ENCODE results near the gene ISX. TPM values are rescaled to one million over a fixed set of nuclear protein-coding genes. Genes with fewer than 3 reads are reported as not detected.

Gene ISX
- total and polyA plus RNA-seq, 2 donors (not counting 1 experiment from before 2014, with no cell fraction given) = not detected

- Mint-ChIP-seq H3K9me3 (ENCODE audit: insufficient read depth) (no peaks in the 10 kb centered on the region), H3K27me3 (peaks cover 39% of the 10 kb centered on the region), H3K27ac (no peak overlapping the region), H3K4me1 (peaks cover 6% of the 10 kb centered on the region), H3K4me3 (no peak overlapping the region)
- WGBS (ENCODE audit: insufficient coverage) = 82% methylated on average over 2 of the region's 3 CpGs
- POLR2A ChIA-PET = no interaction called here
- H3K9ac ChIP-seq (ENCODE audit: low read length) = no peak overlapping the region
- no peaks in the 10 kb centered on the region for H3K4me1 ChIP-seq (ENCODE audit: control insufficient read depth in 2 of 2, insufficient read depth in 2 of 2, low read length in 2 of 2)
- TF ChIP-seq CTCF (IDR thresholded peaks at IDR 0.05) = no peak
- TF ChIP-seq EZH2 (IDR thresholded peaks at IDR 0.05; ENCODE audit: borderline replicate concordance, insufficient read depth, low read depth, low read length, poor library complexity, severe bottlenecking) = no peak
- no peak for DNase-seq
- H3K4me3 ChIP-seq (ENCODE audit: control extremely low read depth in 1 of 5, extremely low read depth in 1 of 5, insufficient read depth in 1 of 5, low read depth in 2 of 5, low read length in 4 of 5) = no peak overlapping the region
- H3K36me3 ChIP-seq (replicated peaks in 1 of 2; ENCODE audit: control extremely low read depth in 1 of 2, control insufficient read depth in 1 of 2, extremely low read depth in 1 of 2, insufficient read depth in 2 of 2, low read length in 1 of 2) = no peaks in the 10 kb centered on the region
- no peak for ATAC-seq (ENCODE audit: low read depth)
- intact Hi-C loops (cut with micrococcal nuclease) = no loop called here
- no peak overlapping the region for H3K27ac ChIP-seq (ENCODE audit: low read length in 2 of 2)
- no peaks in the 10 kb centered on the region for H4K20me1 ChIP-seq (ENCODE audit: control insufficient read depth, insufficient read depth, low read length, poor library complexity, severe bottlenecking)
- H3K27me3 ChIP-seq (replicated peaks in 1 of 4; ENCODE audit: control extremely low read depth in 1 of 4, control insufficient read depth in 3 of 4, insufficient read depth in 4 of 4, low read length in 3 of 4) = peaks cover 0 to 3% (median 0%) of the 10 kb centered on the region in 4 experiments
- no peak overlapping the region for H3K4me2 ChIP-seq (replicated peaks; ENCODE audit: low read depth, low read length, poor library complexity, severe bottlenecking)
- H2AFZ ChIP-seq (ENCODE audit: insufficient read depth, low read depth, low read length, poor library complexity, severe bottlenecking) = no peak overlapping the region
- CTCF ChIA-PET = no interaction called here
- H3K79me2 ChIP-seq (ENCODE audit: control insufficient read depth, insufficient read depth, low read length) = no peaks in the 10 kb centered on the region
- H3K9me3 ChIP-seq (ENCODE audit: control extremely low read depth in 1 of 3, control insufficient read depth in 2 of 3, insufficient read depth in 1 of 3, low read length in 2 of 3) = no peaks in the 10 kb centered on the region
Observed at GRCh38 chr22:35124691-35125219, 58.8 kb downstream of the ISX start.

GRCh38 chr22:35126993-35127392, 61.0 kb downstream of the ISX start:
- POLR2A ChIA-PET = no interaction called here
- H3K4me1 ChIP-seq (ENCODE audit: control insufficient read depth in 2 of 2, insufficient read depth in 2 of 2, low read length in 2 of 2) = no peaks in the 10 kb centered on the region
- H3K4me1 Mint-ChIP-seq = peaks cover 6% of the 10 kb centered on the region
- no peak overlapping the region for H3K9ac ChIP-seq (ENCODE audit: low read length)
- intact Hi-C loops (cut with micrococcal nuclease) = no loop called here
- H2AFZ ChIP-seq (ENCODE audit: insufficient read depth, low read depth, low read length, poor library complexity, severe bottlenecking) = no peak overlapping the region
- no peak overlapping the region for H3K27ac Mint-ChIP-seq
- no peaks in the 10 kb centered on the region for H3K36me3 ChIP-seq (replicated peaks in 1 of 2; ENCODE audit: control extremely low read depth in 1 of 2, control insufficient read depth in 1 of 2, extremely low read depth in 1 of 2, insufficient read depth in 2 of 2, low read length in 1 of 2)
- peaks cover 0 to 3% (median 0%) of the 10 kb centered on the region in 4 experiments for H3K27me3 ChIP-seq (replicated peaks in 1 of 4; ENCODE audit: control extremely low read depth in 1 of 4, control insufficient read depth in 3 of 4, insufficient read depth in 4 of 4, low read length in 3 of 4)
- no CpG with 5 or more reads among the region's 8 CpGs for WGBS (ENCODE audit: insufficient coverage)
- CTCF ChIA-PET = no interaction called here
- H3K9me3 Mint-ChIP-seq (ENCODE audit: insufficient read depth) = no peaks in the 10 kb centered on the region
- no peak overlapping the region for H3K27ac ChIP-seq (ENCODE audit: low read length in 2 of 2)
- H3K79me2 ChIP-seq (ENCODE audit: control insufficient read depth, insufficient read depth, low read length) = no peaks in the 10 kb centered on the region
- no peak for DNase-seq
- TF ChIP-seq EZH2 (IDR thresholded peaks at IDR 0.05; ENCODE audit: borderline replicate concordance, insufficient read depth, low read depth, low read length, poor library complexity, severe bottlenecking) (no peak), CTCF (IDR thresholded peaks at IDR 0.05) (no peak)
- H4K20me1 ChIP-seq (ENCODE audit: control insufficient read depth, insufficient read depth, low read length, poor library complexity, severe bottlenecking) = no peaks in the 10 kb centered on the region
- H3K9me3 ChIP-seq (ENCODE audit: control extremely low read depth in 1 of 3, control insufficient read depth in 2 of 3, insufficient read depth in 1 of 3, low read length in 2 of 3) = no peaks in the 10 kb centered on the region
- H3K27me3 Mint-ChIP-seq = peaks cover 51% of the 10 kb centered on the region
- H3K4me3 ChIP-seq (ENCODE audit: control extremely low read depth in 1 of 5, extremely low read depth in 1 of 5, insufficient read depth in 1 of 5, low read depth in 2 of 5, low read length in 4 of 5) = no peak overlapping the region
- ATAC-seq (ENCODE audit: low read depth) = no peak
- H3K4me3 Mint-ChIP-seq = no peak overlapping the region
- no peak overlapping the region for H3K4me2 ChIP-seq (replicated peaks; ENCODE audit: low read depth, low read length, poor library complexity, severe bottlenecking)
